Ishikawa (cell line): ENCODE results near the gene COL16A1.

Experiments used
- CEBPB ChIP-seq: IDR thresholded peaks from 2 replicates; pipeline ENCODE4 v1.6.1; 2012
- CREB1 ChIP-seq: IDR thresholded peaks from 2 replicates; pipeline ENCODE4 v1.6.1; 2012; ENCODE audit warnings: low read depth
- EGR1 ChIP-seq: IDR thresholded peaks from 2 replicates; pipeline ENCODE4 v1.6.1; 2012
- EP300 ChIP-seq: IDR thresholded peaks from 2 replicates; pipeline ENCODE4 v1.6.1; 2012; ENCODE audit warnings: borderline replicate concordance
- RAD21 ChIP-seq: IDR thresholded peaks from 2 replicates; pipeline ENCODE4 v1.6.1; 2012; ENCODE audit warnings: low read depth
- TEAD4 ChIP-seq: IDR thresholded peaks from 2 replicates; pipeline ENCODE4 v1.6.1; 2012
- YY1 ChIP-seq: IDR thresholded peaks from 2 replicates; pipeline ENCODE4 v1.6.1; 2012; ENCODE audit warnings: low read depth
- TF ChIP-seq, protein P1 (sequence below): IDR thresholded peaks from 2 replicates; pipeline ENCODE4 v1.6.1; 2012; ENCODE audit warnings: low read depth, mild to moderate bottlenecking
- TF ChIP-seq, protein P2 (sequence below): IDR thresholded peaks from 2 replicates; pipeline ENCODE4 v1.6.1; 2012
- TF ChIP-seq, protein P3 (sequence below): IDR thresholded peaks from 2 replicates; pipeline ENCODE4 v1.6.1; 2012

DNA sequence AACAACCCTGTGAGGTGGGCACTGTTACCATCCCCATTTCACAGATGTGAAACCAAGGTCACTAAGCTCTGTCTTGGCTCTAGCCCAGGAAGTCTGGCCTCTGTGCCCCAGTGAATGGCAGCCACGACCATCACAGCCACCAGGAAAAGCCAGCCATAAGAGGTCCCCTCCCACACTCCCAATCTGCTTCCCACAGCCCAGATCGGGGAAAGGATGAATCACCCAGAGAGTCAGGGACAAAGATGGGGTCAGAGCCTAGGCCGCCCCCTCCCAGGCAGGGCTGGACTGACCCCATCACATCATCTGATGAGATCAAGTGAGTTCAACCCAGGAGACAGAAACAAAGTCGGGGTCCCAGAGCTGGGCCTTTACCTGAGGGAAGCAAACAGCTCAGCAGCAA, 22.9 kb upstream of the COL16A1 start:
- no peak for TF ChIP-seq EGR1
- TF ChIP-seq RAD21: no peak
- TF ChIP-seq, protein P1, sequence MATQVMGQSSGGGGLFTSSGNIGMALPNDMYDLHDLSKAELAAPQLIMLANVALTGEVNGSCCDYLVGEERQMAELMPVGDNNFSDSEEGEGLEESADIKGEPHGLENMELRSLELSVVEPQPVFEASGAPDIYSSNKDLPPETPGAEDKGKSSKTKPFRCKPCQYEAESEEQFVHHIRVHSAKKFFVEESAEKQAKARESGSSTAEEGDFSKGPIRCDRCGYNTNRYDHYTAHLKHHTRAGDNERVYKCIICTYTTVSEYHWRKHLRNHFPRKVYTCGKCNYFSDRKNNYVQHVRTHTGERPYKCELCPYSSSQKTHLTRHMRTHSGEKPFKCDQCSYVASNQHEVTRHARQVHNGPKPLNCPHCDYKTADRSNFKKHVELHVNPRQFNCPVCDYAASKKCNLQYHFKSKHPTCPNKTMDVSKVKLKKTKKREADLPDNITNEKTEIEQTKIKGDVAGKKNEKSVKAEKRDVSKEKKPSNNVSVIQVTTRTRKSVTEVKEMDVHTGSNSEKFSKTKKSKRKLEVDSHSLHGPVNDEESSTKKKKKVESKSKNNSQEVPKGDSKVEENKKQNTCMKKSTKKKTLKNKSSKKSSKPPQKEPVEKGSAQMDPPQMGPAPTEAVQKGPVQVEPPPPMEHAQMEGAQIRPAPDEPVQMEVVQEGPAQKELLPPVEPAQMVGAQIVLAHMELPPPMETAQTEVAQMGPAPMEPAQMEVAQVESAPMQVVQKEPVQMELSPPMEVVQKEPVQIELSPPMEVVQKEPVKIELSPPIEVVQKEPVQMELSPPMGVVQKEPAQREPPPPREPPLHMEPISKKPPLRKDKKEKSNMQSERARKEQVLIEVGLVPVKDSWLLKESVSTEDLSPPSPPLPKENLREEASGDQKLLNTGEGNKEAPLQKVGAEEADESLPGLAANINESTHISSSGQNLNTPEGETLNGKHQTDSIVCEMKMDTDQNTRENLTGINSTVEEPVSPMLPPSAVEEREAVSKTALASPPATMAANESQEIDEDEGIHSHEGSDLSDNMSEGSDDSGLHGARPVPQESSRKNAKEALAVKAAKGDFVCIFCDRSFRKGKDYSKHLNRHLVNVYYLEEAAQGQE: no peak
- TF ChIP-seq, protein P2, sequence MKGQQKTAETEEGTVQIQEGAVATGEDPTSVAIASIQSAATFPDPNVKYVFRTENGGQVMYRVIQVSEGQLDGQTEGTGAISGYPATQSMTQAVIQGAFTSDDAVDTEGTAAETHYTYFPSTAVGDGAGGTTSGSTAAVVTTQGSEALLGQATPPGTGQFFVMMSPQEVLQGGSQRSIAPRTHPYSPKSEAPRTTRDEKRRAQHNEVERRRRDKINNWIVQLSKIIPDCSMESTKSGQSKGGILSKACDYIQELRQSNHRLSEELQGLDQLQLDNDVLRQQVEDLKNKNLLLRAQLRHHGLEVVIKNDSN: no peak
- no peak for TF ChIP-seq YY1
- no peak for TF ChIP-seq TEAD4
- TF ChIP-seq, protein P3, sequence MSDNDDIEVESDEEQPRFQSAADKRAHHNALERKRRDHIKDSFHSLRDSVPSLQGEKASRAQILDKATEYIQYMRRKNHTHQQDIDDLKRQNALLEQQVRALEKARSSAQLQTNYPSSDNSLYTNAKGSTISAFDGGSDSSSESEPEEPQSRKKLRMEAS: no peak
- TF ChIP-seq CREB1: no peak
- no peak for TF ChIP-seq EP300
- no peak for TF ChIP-seq CEBPB
